GM21619 (cell line): ENCODE measurements around the gene URB2.
"Not testable (repeated sequence)": the region's sequence is repeated elsewhere in the genome, so short reads cannot be mapped to it uniquely, and the experiment has no call there.

Source experiments
- ATAC-seq: cut with Tn5 transposase; IDR thresholded peaks from one replicate; pipeline ENCODE4 v1.9.1; 2021; ENCODE audit not compliant: unreplicated experiment

Gene URB2

DNA sequence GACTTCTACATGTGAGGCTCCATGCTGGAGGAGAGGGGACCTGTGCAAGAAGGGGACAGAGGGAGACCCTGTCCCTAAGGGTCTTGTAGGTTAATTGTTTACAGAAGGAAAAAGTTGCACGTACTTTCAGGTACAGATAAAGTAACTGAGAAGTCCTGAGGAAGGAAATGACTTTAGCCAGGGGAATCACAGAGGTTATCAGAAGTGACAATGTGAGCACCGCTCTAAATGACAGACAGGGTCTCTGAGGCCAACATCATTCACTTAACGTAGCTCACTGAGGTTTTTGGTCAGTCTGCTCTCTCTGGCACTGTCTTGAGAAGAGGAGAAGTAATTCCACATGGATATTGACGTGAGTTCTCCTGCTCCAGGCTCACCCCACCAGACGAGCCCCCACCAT lies 12.1 kb upstream of the URB2 start:
- ATAC-seq = no peak

DNA sequence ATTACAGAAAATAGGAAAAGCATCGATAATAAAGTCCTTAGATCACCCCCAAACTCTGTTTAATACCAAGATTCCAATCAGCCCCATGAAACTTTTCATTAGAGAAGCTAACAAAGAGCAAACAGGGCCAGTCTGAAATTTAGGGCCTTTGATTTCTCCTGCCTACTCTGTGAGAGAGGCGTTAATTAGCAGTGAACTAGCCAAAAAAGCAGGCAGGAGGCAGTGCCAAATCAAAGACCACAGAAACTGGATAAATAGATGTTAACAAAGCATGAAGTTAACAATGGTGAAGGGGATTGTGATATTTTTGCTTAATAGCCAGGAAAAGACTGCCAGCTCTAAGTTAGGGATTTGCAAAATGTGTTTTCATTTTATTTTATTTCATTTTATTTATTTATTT lies 11.3 kb upstream of the URB2 start:
- ATAC-seq = no peak

DNA sequence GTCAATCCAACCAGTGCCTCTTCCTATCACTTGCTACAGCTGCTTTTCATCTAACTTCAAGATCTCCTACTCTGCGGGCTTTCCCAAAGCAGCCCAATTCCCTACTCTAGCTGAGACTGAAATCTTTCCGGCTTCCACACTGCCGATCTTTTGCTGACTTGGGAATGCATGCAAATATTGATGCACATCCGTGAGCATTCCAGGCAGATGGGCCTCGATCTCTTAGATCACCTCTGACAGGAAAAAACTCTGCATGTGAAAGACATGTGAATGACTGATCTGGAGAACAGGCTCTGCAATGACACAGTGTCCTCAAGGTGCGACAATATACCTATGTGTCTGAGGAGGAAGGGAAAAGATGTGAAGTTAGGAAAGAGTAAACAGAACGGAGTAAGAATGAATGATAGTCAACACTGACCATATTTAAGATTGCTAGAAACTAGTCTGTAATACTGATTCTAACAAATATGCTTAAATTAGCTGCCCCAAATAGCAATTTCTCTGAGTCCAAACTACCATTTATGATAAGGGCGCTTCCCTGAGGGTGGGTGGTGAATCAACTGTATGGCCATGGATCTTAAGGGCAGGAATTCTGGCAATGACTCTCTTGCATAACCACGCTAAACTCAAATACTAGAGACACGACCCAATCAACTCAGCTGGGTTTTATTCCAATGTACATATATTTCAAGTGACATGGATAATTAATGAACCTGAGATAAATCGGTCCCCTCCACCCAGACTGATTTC lies 8.5 kb upstream of the URB2 start:
- ATAC-seq = no peak

DNA sequence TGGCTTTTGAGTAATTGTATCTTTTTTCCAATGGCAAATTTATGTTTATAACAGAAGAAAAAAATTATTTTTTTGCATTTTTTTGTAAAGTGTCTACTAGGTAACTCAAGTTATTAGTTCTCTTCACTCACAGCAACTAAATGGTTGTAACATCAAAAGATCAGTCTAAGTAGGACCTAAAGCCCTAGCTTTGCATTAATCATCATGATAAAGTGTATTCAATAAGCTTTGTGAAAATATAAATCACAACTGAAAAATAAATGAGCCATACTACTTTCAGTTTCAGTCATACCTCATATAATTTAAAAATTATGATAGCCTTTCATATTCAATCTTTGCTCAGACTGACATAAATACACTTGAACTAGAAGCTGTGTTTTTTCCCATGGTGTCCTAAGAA lies 7.0 kb upstream of the URB2 start:
- ATAC-seq = no peak

DNA sequence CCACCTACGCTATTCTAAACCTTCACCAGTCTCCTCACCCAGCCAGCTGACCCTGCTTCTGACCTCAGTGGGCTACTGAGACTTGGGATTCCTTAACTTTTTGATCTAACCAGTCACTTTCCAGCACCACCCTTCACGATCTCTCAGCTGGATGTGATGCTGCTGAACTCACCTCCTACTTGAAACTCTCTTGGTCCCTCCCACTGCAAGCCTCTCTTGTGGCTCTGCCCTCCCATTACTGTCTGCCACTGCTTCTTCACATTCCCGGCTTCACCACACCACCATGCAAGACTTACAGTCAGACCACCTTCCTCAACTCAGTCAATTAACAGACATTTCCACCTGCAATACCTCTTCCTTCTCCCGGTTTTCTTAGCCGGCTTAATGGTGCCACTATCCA lies 6.4 kb upstream of the URB2 start:
- no peak for ATAC-seq

DNA sequence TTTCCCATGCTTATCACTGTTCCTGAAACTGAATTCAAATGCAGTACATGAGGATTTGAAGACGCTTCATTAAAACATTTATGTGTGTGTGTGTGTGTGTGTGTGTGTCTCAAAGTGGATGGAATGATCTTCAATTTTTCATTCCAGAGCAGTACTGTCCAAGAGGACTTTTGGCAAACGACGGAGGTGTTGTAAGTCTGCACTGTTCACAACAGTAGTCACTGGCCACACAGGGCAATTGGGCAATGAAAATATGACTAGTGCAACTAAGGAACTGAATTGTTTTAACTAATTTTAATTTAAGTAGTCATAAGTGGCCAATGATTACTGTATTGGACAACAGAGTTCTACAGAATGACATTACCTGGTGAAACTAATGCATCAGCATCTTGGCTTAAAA lies 5.2 kb upstream of the URB2 start:
- ATAC-seq = no peak

DNA sequence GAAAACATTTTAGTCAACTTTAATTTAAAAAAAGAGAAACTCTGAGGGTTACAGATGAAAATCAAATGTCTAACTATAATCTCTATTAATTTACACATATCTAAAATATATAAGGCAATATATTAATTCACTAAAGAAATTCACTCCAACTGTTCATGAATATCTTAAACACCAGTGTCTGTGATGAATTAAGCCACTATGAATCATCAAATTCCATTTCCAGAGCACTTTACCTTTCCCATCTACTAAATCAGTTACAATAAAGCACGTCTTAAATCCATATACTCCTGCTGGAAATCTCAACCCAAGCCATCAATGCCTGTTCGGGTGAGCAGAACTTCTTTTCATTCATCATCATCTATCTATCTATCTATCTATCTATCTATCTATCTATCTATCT lies 4.4 kb upstream of the URB2 start:
- no peak for ATAC-seq

DNA sequence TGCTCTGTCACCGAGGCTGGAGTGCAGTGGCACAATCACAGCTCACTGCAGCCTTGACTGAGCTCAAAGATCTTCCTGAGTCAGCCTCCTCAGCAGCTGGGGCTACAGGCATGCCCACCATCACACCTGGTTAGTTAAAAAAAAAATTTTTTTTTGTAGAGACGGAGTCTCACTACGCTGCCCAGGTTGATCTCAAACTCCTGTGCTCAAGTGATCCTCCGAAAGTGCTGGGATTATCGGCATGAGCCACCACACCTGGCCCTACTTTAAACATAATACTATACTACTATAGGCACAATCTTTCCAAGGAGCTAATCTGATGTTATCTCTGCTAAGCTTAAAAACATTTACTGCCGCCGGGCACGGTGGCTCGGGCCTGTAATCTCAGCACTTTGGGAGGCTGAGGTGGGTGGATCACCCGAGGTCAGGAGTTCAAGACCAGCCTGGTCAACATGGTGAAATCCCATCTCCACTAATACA lies 3.4 kb upstream of the URB2 start:
- ATAC-seq = not testable (repeated sequence)

DNA sequence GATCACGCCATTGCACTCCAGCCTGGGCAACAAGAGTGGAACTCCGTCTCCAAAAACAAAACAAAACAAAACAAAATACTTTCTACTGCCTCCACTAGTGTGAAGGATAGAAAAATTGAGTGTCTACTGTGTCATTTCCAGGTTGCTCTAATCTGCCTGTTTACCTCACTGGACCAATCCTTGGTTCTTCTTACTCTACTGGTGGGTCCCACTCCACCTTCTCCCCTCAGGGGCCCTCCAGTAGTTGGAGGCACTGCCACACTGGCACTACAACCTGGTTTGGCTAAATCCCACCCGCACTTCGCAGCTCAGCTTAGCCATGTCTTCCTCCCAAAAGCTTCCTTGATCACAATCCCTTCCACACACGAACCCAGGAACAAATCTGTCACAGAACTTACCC lies 2.8 kb upstream of the URB2 start:
- no peak for ATAC-seq

DNA sequence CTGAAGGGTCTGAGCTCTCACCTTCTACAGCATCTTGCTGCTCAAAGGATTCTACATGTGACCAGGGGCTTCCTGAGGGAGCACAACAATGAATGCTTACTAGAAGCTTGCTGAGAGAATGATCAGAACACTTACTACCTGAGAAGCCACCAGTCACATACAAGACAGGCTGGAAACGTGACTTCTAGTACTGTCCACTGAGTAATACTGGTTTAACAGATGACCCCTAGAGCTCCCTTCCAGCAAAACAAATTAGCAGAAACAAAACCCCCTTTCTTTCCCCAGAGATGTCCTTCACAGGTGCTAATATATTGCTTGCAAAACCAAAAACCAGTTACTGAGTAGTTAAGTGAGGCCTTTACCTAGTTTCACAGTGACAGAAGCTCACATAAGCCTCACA lies 2.2 kb upstream of the URB2 start:
- no peak for ATAC-seq

DNA sequence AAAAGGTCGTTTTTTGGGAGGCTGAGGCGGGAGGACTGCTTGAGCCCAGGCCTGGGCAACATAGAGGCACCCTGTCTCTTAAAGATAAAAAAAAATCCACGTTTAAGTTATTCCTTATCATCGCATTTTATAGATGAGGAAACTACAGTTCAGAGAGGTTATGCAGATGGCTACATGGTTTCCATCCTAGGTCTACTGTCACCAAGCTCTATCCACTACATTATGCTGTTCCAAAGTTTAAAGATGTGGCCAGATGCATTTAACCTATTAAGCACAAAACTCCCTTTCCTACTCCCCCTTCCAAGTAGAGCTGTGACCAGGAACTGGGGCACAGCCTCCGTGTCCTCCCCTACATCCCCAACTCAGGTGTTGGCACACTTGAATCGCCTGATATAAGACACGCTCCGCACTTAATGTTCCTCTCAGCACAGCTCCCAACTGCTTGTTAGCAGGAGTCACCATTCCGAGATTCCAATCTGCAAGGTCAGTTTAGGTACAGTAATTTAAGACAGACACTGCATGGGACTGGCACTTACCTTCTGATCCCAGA lies 1.5 kb upstream of the URB2 start:
- ATAC-seq = no peak

DNA sequence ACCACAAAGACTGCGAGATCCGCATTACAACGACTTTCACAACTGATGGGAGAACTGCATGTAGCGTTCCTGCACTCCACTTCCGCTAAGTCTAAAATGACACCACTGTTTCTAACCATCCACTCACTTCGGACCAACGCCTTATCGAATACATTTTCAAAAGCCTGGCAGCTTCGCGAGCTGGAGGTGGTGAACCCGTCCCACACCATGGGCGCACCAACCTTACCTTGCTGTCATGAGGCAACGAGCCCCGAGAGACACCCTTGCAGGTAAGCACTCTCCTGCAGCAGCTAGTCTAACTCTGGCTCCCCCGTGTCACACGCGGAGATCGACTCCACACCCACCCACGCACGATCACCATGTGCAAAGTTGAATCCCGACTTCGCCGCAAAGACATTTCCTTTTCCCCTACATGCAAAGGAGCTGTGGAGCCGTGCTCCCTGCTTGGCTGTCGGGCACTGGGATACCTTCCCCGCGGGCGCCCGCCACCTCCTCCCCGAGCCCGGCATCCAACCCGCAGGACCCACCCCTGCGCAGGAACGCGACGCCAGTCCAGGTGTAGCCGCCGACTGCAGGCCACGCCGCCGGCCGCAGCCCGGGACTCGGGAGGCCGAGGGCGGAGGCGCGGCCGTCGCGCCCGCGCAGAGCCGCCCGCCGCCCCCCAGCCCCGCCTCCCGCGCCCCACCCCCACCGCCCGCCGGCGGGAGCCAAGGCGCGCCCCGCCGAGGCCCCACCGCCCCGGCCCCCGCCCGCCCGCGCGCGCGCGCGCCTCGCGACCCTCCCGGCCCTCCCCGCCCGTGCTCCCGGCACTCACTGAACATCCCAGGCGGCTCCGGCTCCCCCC lies 754 bp upstream of the URB2 start:
- ATAC-seq = peak; percentile 31

DNA sequence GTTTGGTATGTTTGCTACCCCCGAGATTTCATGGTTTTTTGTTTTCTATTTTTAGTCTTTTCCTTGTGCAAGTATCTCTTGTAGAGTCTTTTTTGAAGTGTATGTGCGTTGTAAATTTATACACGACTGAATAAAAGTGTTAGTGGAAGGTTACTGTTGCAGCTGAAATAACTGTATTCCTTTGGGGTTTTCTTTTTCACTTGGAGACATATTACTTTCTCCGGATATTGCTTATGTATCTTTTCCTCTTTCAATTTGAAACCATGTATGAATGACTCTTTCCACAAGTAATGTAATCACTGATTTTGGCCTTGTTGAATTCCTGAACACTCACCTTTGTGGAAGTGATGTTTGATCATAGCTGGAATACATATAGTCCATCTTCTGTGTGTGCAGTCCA lies 956 bp downstream of the URB2 start:
- ATAC-seq = no peak

DNA sequence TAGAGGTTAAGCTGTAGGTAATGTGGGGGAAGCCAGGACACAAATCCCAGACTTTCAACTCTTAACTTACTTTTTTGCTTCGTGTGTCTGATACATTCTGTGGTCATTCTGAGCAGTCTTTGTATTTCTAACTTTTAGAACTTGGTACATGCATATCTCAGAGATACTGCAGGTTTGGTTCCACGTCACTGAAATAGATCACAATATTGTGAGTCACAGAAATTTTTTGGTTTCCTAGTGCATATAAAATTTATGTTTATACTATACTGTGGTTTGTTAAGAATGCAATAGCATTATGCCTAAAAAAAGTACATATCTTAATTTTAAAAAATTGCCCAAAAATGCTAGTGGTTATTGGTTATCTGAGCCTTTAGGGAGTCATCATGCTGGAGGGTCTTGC lies 3.2 kb downstream of the URB2 start:
- no peak for ATAC-seq

DNA sequence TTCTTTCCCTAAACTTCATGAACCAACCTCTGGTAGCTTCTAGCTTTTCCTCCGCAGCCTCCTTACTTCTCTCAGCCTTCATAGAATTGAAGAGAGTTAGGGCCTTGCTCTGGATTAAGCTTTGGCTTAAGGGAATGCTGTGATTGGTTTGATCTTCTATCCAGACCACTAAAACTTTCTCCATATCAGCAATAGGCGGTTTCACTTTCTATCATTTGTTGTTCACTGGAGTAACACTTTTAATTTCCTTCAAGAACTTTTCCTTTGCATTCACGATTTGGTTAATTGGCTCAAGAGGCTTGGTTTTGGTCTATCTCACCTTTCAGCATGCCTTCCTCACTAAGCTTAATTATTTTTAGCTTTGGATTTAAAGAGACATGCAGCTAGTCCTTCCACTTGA lies 5.1 kb downstream of the URB2 start:
- no peak for ATAC-seq

DNA sequence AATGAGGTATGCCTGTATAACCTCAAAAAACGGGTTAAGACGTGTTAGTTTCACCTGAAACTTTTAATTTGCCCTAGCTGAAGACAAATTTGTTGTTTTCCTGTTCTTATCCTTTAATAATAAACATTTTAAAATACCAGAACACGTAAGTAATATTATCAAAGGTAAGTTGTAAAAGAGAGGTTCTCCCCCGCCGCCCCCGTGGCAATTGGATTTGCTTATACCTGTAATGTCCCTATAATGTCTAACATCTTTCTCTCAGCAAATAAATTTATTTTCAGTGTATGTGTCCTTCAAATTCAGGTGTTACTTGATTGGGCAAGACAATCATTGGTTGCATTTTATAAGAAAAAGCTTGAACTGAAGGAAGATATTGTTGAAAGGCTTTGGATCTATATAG lies 5.9 kb downstream of the URB2 start:
- ATAC-seq = no peak

DNA sequence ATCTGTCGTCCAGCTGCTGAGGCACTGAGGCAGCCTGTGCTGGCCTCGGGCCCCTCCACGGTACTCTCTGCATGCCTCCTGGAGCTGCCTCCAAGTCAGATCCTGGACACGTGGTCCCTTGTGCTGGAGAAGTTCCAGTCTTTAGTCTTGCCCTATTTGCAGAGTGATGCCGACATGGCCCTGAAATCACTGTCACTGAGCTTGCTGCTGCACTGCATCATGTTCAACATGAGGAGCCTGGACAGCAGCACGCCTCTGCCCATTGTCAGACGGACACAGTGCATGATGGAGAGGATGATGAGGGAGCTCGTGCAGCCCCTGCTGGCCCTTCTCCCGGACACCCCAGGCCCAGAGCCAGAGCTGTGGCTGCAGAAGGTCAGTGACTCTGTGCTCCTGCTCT lies 10.0 kb downstream of the URB2 start:
- ATAC-seq = no peak

DNA sequence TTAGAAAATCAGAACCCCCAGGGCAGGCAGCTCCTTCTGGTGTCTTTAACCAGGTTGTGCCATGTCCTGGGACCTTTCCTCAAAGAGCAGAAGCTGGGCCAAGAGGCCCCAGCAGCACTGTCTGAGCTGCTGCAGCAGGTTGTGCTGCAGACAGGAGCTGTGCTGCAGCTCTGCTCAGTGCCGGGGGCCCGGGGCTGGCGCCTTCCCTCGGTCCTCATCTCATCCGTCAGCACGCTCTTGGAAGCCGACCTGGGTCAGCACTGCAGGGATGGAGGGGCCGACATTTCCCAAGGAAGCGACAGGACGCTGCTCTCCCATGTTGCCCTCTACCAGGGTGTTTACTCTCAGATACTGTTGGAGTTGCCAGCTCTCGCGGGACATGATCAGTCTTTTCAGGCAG lies 11.7 kb downstream of the URB2 start:
- no peak for ATAC-seq

DNA sequence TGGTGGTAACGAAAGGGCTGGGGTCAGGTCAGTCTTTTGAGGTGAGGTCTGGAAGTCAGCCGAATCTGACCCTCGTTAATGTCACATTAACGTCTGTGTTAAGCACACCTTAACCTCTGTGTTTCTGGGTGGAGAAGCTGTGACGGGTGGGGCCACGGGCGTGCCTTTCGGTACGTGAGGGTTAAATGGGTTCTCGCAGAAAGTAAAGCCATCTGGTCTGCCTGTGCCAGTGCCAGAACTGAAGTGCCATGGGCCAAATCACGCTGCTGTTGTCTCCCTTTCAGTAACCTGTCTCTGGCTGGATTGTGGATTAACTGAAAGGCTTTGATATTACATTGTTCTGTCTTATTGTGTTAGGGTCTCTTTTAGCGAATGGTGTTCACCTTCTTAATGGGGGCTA lies 14.4 kb downstream of the URB2 start:
- ATAC-seq = no peak

DNA sequence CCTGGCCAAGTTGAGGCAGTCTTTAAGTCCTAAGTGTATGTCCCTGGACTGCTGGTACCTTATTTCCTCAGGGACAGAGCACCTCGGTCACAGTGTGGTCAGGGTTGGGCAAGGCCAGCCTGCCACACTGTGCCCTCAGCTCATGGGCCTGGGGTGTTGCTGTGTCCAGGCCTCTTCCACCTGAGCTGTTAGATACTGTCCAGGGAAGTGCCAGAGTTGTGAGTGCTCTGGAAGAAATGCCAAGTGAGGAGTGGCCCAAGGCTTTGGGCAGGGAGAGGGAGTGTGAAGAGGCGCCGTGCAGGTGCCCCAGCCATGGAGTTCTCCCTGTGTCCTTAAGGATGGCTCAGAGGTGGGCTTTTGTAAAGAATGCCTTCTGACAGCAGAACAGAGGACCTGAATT lies 15.3 kb downstream of the URB2 start:
- no peak for ATAC-seq

DNA sequence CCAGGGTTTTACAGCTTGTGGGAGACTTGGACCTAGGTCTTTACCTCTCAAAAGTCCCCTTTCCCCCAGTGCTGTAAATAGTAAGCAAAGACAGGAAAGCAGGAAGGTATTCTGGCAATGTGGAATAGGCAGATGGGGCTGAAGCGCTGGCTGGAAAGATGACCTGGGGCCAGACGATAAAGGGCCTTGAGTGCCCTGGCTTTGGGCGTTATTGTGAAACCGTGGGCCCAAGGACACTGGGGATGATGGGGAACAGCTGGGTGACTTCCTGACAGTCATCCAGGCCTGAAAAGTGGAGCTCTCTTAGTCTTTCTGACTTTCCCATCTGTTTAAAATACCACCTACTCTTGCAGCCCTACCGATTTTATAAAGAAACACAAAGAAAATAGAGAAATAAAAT lies 16.3 kb downstream of the URB2 start:
- ATAC-seq = no peak

DNA sequence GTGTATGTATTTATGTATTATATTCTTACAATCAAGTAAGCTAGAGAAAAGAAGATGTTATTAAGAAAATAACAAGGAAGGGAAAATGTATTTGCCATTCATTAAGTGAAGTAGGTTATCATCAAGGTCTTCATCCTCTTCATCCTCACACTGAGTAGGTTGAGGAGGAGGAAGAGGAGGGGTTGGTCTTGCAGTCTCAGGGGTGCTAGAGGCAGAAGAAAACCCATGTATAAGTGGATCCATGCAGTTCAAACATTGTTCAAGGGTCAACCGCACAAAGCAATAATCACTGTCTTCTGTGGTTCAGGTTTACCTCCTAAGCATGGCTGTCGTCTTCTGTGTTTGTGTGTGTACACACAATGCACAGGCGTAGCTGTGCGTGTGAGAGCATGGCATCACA lies 16.9 kb downstream of the URB2 start:
- ATAC-seq = no peak
